ENCODE results near the gene RBM14. TPM values are rescaled to one million over a fixed set of nuclear protein-coding genes. Genes with fewer than 3 reads are reported as not detected.

RBM14 gene
- total and polyA plus RNA-seq, 2 donors (not counting 3 experiments of a cell fraction or from before 2014, with no cell fraction given): 44.0 to 104 TPM

DNA sequence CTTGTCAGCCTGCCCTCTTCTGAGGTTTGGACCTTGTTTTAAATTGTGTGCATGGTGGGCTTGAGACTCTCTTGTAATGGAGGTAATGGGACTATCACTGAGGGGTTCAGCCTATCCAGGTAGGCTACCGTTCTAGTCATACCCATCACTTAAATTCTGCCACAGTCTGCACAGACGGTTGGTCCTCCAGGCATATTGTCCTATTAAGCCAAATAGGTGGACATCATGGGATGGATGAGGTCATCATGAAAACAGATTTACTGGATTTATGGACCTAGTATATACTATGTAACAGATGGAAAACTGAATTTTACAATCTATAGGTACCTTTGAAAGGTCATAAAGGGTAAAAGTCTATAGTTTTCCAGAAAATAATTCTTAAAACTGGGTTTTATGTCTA is 12.9 kb downstream of the RBM14 start:
- H3K4me3 ChIP-seq (replicated peaks in 1 of 3; ENCODE audit: insufficient read depth in 1 of 3, low read depth in 1 of 3, low read length in 3 of 3): no peak overlapping the region
- CTCF ChIA-PET: no interaction called here
- H3K9me3 ChIP-seq (replicated peaks; ENCODE audit: control insufficient read depth, insufficient read depth, low read length): no peaks in the 10 kb centered on the region
- intact Hi-C loops (cut with micrococcal nuclease) (no loop called here), dilution Hi-C loops (cut with MboI; ENCODE audit: extremely low pct_ligation_motif_present, low sequenced_read_pairs) (no loop called here)
- H4K20me1 ChIP-seq (replicated peaks; ENCODE audit: control insufficient read depth, extremely low read depth, insufficient read depth, low read length): peaks cover 11% of the 10 kb centered on the region
- no peak overlapping the region for H2AFZ ChIP-seq (ENCODE audit: low read depth, low read length)
- FAIRE-seq (no peak), DNase-seq (ENCODE audit: low read depth, low spot score) (no peak)
- POLR2A ChIA-PET: no interaction called here
- peaks cover 44 to 49% of the 10 kb centered on the region in 2 experiments for H3K36me3 ChIP-seq (ENCODE audit: control insufficient read depth in 2 of 2, extremely low read depth in 1 of 2, insufficient read depth in 2 of 2, low read length in 2 of 2)
- H3K4me2 ChIP-seq (ENCODE audit: insufficient read depth, low read length): no peak overlapping the region
- no peaks in the 10 kb centered on the region for H3K27me3 ChIP-seq (ENCODE audit: control insufficient read depth in 2 of 2, insufficient read depth in 2 of 2, low read length in 2 of 2)
- TF ChIP-seq FOS (IDR thresholded peaks at IDR 0.05; ENCODE audit: borderline replicate concordance, insufficient read depth, low read length): no peak
- TF ChIP-seq JUN (IDR thresholded peaks at IDR 0.05; ENCODE audit: borderline replicate concordance, insufficient read depth, insufficient read length, low read depth): no peak
- no peak for TF ChIP-seq MYC (IDR thresholded peaks at IDR 0.05; ENCODE audit: low read depth, low read length)
- TF ChIP-seq POLR2A (IDR thresholded peaks at IDR 0.05; ENCODE audit: low read depth, low read length): no peak
- TF ChIP-seq POLR2AphosphoS5 (IDR thresholded peaks at IDR 0.05; ENCODE audit: insufficient read depth, low read depth, low read length): no peak
- no peak for TF ChIP-seq GATA2 (IDR thresholded peaks at IDR 0.05; ENCODE audit: insufficient read depth, insufficient read length, low read depth, low read length)
- TF ChIP-seq, protein P1, sequence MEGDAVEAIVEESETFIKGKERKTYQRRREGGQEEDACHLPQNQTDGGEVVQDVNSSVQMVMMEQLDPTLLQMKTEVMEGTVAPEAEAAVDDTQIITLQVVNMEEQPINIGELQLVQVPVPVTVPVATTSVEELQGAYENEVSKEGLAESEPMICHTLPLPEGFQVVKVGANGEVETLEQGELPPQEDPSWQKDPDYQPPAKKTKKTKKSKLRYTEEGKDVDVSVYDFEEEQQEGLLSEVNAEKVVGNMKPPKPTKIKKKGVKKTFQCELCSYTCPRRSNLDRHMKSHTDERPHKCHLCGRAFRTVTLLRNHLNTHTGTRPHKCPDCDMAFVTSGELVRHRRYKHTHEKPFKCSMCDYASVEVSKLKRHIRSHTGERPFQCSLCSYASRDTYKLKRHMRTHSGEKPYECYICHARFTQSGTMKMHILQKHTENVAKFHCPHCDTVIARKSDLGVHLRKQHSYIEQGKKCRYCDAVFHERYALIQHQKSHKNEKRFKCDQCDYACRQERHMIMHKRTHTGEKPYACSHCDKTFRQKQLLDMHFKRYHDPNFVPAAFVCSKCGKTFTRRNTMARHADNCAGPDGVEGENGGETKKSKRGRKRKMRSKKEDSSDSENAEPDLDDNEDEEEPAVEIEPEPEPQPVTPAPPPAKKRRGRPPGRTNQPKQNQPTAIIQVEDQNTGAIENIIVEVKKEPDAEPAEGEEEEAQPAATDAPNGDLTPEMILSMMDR (IDR thresholded peaks at IDR 0.05; ENCODE audit: extremely low read depth in 1 of 2, insufficient read depth in 1 of 2, low read depth in 1 of 2, low read length in 2 of 2): no peak
- TF ChIP-seq, protein P2, sequence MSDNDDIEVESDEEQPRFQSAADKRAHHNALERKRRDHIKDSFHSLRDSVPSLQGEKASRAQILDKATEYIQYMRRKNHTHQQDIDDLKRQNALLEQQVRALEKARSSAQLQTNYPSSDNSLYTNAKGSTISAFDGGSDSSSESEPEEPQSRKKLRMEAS (IDR thresholded peaks at IDR 0.05; ENCODE audit: insufficient read depth, insufficient read length): no peak
- no peak for TF ChIP-seq EZH2 (IDR thresholded peaks at IDR 0.05; ENCODE audit: borderline replicate concordance, low read depth, low read length, severe bottlenecking)
- no peaks in the 10 kb centered on the region for H3K4me1 ChIP-seq (ENCODE audit: control insufficient read depth, extremely low read depth, insufficient read depth, low read length)
- peaks cover 98% of the 10 kb centered on the region for H3K79me2 ChIP-seq (ENCODE audit: control insufficient read depth, insufficient read depth, low read length)
- H3K9me1 ChIP-seq (replicated peaks; ENCODE audit: control insufficient read depth, extremely low read depth, insufficient read depth, low read length): no peaks in the 10 kb centered on the region
- H3K27ac ChIP-seq (ENCODE audit: insufficient read depth, low read depth, low read length): no peak overlapping the region
- H3K9ac ChIP-seq (replicated peaks; ENCODE audit: extremely low read depth, insufficient read depth, low read length): no peak overlapping the region
- no TSS peak for BruUV-seq (replicated peaks)
